GM23338 (cell line): ENCODE measurements around the gene BOD1L2. TPM values are rescaled to one million over a fixed set of nuclear protein-coding genes. Genes with fewer than 3 reads are reported as not detected.

Source experiments
- polyA plus RNA-seq: library from polyadenylated mRNA; unstranded; fragments of >200 nt; fragmentation: Nextera tagmentation; extraction: Ambion mirVana; gene quantifications from 2 replicates; pipeline ENCODE4 v1.2.1, GENCODE V29; 2016
- total RNA-seq: library from RNA; depleted of rRNA; stranded (reverse); fragments of >200 nt; shearing (Covaris generic); gene quantifications from 2 replicates; pipeline ENCODE4 v1.2.3, GENCODE V29; 2014; rRNA removed

The BOD1L2 gene
- total and polyA plus RNA-seq, 2 experiments from 2014 or later: 0.11 TPM; not detected in 1

Other genes with a start within 250 kb of the BOD1L2 start
- 2.2 and 2.9 TPM in 2 replicates for gene ST8SIA3, start 205.5 kb downstream of the BOD1L2 start, total RNA-seq
- 1.2 and 1.3 TPM in 2 replicates for gene ST8SIA3, start 205.5 kb downstream of the BOD1L2 start, polyA plus RNA-seq